ENCODE measurements around the gene MYMK.

Gene MYMK

GRCh38 chr9:133495327-133496293, 29.1 kb downstream of the MYMK start:
- ATAC-seq (replicated peaks; ENCODE audit: extremely low read depth, poor library complexity, severe bottlenecking) (no peak), DNase-seq (ENCODE audit: low spot score in 2 of 2) (no peak)
- Mint-ChIP-seq H3K27me3 (peaks cover 17% of the 10 kb centered on the region), H3K4me3 (no peak overlapping the region), H3K36me3 (ENCODE audit: insufficient read depth) (no peaks in the 10 kb centered on the region), H3K27ac (ENCODE audit: low read depth) (no peak overlapping the region), H3K4me1 (no peaks in the 10 kb centered on the region), H3K9me3 (no peaks in the 10 kb centered on the region)

- H3K36me3 Mint-ChIP-seq (ENCODE audit: insufficient read depth) = no peaks in the 10 kb centered on the region
- peaks cover 19% of the 10 kb centered on the region for H3K27me3 Mint-ChIP-seq
- H3K9me3 Mint-ChIP-seq = no peaks in the 10 kb centered on the region
- DNase-seq (ENCODE audit: low spot score in 2 of 2) = no peak
- H3K4me1 Mint-ChIP-seq = no peaks in the 10 kb centered on the region
- no peak overlapping the region for H3K27ac Mint-ChIP-seq (ENCODE audit: low read depth)
- no peak for ATAC-seq (replicated peaks; ENCODE audit: extremely low read depth, poor library complexity, severe bottlenecking)
- H3K4me3 Mint-ChIP-seq = no peak overlapping the region
Observed at GRCh38 chr9:133494636-133495326, 30.0 kb downstream of the MYMK start.

GRCh38 chr9:133493845-133494540, 30.8 kb downstream of the MYMK start:
- Mint-ChIP-seq H3K36me3 (ENCODE audit: insufficient read depth) (no peaks in the 10 kb centered on the region), H3K27ac (ENCODE audit: low read depth) (no peak overlapping the region), H3K4me3 (no peak overlapping the region), H3K4me1 (no peaks in the 10 kb centered on the region), H3K9me3 (no peaks in the 10 kb centered on the region), H3K27me3 (peaks cover 27% of the 10 kb centered on the region)
- ATAC-seq (replicated peaks; ENCODE audit: extremely low read depth, poor library complexity, severe bottlenecking) (no peak), DNase-seq (ENCODE audit: low spot score in 2 of 2) (no peak)

- Mint-ChIP-seq H3K4me1 (no peaks in the 10 kb centered on the region), H3K27me3 (peaks cover 23% of the 10 kb centered on the region), H3K9me3 (no peaks in the 10 kb centered on the region), H3K27ac (ENCODE audit: low read depth) (no peak overlapping the region), H3K4me3 (no peak overlapping the region), H3K36me3 (ENCODE audit: insufficient read depth) (no peaks in the 10 kb centered on the region)
- no peak for DNase-seq (ENCODE audit: low spot score in 2 of 2)
- no peak for ATAC-seq (replicated peaks; ENCODE audit: extremely low read depth, poor library complexity, severe bottlenecking)
Observed at GRCh38 chr9:133493428-133493827, 31.3 kb downstream of the MYMK start.

DNA sequence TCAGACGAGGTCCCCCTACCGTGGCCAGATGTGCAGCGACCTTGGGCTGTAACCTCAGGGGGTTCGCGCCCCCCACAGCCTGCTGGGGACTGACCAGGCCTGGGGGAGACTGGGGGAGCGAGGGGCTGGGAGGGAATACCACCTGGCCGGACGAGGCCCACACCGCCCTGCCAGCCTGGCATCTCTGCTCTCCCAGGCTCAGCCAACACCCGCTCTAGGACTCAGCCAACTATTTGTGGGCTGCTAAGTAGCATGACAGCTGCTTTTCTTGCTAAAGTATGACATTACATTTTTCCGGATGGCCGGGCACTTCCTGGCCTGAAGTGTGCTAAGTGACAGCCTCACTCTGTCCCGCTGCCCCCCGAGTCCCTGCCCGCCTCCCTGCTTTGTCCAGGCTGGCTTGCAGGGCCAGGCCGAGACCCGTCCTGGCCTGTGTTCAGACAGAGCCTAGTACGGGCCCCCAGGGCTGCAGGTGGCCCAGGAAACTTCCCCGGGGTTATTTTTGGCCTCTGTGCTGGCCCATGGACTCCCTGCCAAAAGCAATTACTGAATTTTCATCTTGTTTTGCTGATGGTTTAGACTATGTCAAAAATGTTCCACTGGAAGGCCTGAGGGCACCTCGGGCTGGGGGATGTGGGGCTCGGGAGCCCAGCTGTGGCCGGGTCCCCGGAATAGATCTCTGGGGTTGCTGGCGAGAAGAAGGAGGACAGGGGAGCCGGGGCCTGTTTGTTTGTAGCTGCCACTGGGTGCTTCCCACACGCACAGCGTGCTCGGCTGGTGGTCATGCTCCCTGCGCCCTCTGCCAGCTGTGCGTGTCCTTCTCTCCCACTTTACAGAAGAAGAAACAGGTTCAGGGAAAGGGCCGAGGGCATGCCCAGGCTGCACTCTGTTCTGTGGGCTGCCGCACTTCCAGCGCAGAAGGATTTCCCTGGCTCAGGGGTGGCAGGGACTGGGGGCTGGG, 32.4 kb downstream of the MYMK start:
- DNase-seq (ENCODE audit: low spot score in 2 of 2) = no peak
- H3K27me3 Mint-ChIP-seq = peaks cover 17% of the 10 kb centered on the region
- no peaks in the 10 kb centered on the region for H3K36me3 Mint-ChIP-seq (ENCODE audit: insufficient read depth)
- ATAC-seq (replicated peaks; ENCODE audit: extremely low read depth, poor library complexity, severe bottlenecking) = no peak
- H3K9me3 Mint-ChIP-seq = no peaks in the 10 kb centered on the region
- H3K27ac Mint-ChIP-seq (ENCODE audit: low read depth) = no peak overlapping the region
- no peaks in the 10 kb centered on the region for H3K4me1 Mint-ChIP-seq
- H3K4me3 Mint-ChIP-seq = no peak overlapping the region

DNA sequence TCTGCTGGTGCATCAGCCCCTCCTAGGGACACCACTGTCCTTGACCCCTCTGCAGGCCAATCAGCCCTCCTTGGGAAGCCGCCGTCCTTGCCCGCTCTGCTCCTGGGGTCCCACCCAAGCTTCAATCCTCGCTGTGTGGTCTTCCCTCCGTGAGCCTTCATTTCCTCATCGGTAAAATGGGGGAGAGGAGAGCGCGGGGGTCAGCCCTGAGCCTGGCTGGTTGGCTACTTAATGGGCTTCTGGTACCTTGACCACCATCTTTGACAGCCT, 33.2 kb downstream of the MYMK start:
- Mint-ChIP-seq H3K27ac (ENCODE audit: low read depth) (no peak overlapping the region), H3K4me3 (no peak overlapping the region), H3K27me3 (peaks cover 17% of the 10 kb centered on the region), H3K4me1 (no peaks in the 10 kb centered on the region), H3K9me3 (no peaks in the 10 kb centered on the region), H3K36me3 (ENCODE audit: insufficient read depth) (no peaks in the 10 kb centered on the region)
- DNase-seq (ENCODE audit: low spot score in 2 of 2) (no peak), ATAC-seq (replicated peaks; ENCODE audit: extremely low read depth, poor library complexity, severe bottlenecking) (no peak)

GRCh38 chr9:133490865-133491655, 33.7 kb downstream of the MYMK start:
- Mint-ChIP-seq H3K36me3 (ENCODE audit: insufficient read depth) (peaks cover 2% of the 10 kb centered on the region), H3K4me1 (no peaks in the 10 kb centered on the region), H3K27me3 (peaks cover 17% of the 10 kb centered on the region), H3K27ac (ENCODE audit: low read depth) (no peak overlapping the region), H3K9me3 (no peaks in the 10 kb centered on the region), H3K4me3 (no peak overlapping the region)
- DNase-seq (ENCODE audit: low spot score in 2 of 2) (no peak), ATAC-seq (replicated peaks; ENCODE audit: extremely low read depth, poor library complexity, severe bottlenecking) (no peak)

DNA sequence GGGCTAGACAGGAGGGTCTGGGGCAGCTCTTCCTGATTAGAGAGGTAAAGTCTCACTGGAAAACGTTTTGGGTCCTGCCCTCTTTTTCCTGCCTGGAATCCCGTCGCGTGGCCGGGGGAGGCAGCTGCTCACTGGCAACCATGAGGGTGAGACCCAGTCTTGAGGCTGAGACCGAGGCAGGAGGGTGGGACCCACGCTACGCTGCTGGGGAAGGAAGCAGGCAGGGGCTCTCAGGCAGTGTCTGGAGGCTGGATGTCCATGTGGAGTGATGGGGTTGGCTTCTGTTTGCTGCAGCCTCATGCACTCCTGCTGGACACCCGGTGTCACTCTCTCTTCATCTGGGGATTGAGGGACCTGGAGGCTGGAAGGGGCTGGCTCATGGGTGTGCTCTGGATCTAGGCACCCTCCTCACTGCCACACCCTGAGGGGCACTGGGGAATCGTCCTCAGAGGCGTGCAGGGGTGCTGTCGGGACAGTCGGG, 34.5 kb downstream of the MYMK start:
- Mint-ChIP-seq H3K36me3 (ENCODE audit: insufficient read depth) (peaks cover 2% of the 10 kb centered on the region), H3K27ac (ENCODE audit: low read depth) (no peak overlapping the region), H3K4me3 (no peak overlapping the region), H3K27me3 (peaks cover 17% of the 10 kb centered on the region), H3K9me3 (no peaks in the 10 kb centered on the region), H3K4me1 (no peaks in the 10 kb centered on the region)
- DNase-seq (ENCODE audit: low spot score in 2 of 2) = no peak
- no peak for ATAC-seq (replicated peaks; ENCODE audit: extremely low read depth, poor library complexity, severe bottlenecking)

DNA sequence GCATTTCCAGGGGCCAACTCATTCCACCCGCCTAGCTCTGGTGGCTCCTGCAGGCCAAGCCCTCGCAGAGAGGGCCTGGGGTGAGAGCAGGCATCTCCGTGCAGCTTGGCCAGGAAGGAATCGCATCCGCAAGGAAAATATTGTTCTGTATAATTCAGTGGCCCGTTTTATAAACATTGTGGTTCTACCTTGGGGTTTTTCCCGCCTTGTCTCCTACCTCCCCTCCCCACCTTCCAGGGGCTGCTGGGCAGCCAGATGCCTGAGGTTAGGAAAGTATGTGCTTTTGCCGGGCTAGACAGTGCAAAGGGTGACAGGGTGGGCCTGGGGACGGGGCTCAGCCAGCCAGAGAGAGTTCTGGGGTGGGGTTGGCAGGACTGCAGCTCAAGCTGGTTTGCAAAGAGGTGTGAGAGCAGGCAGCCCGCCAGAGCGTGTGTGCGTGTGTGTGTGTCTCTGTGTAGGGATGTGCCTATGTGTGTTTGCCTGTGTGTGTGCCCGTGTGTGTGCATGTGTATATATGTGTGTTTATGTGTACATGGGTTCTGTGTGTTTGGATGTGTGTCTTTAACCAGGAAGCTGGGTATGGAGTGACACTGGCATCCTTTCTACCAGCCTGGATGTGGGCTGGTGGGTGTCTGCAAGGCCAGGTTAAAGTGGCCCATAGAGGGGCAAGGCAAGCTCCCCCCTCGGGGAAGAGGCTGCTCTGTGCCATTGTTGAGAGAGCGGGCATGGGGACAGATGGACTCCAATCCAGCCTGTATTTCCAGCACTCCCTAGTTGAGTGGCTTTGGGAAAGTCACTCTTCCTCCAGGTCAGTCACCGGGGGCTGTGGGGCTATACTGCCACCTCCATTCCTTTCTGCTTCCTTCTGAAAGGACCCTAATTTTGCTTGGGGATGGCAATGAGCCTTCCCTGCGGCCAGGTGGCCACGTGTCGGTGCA, 35.2 kb downstream of the MYMK start:
- no peak overlapping the region for H3K27ac Mint-ChIP-seq (ENCODE audit: low read depth)
- H3K4me1 Mint-ChIP-seq = no peaks in the 10 kb centered on the region
- no peaks in the 10 kb centered on the region for H3K9me3 Mint-ChIP-seq
- ATAC-seq (replicated peaks; ENCODE audit: extremely low read depth, poor library complexity, severe bottlenecking) (no peak), DNase-seq (ENCODE audit: low spot score in 2 of 2) (no peak)
- H3K27me3 Mint-ChIP-seq = peaks cover 17% of the 10 kb centered on the region
- peaks cover 2% of the 10 kb centered on the region for H3K36me3 Mint-ChIP-seq (ENCODE audit: insufficient read depth)
- no peak overlapping the region for H3K4me3 Mint-ChIP-seq

DNA sequence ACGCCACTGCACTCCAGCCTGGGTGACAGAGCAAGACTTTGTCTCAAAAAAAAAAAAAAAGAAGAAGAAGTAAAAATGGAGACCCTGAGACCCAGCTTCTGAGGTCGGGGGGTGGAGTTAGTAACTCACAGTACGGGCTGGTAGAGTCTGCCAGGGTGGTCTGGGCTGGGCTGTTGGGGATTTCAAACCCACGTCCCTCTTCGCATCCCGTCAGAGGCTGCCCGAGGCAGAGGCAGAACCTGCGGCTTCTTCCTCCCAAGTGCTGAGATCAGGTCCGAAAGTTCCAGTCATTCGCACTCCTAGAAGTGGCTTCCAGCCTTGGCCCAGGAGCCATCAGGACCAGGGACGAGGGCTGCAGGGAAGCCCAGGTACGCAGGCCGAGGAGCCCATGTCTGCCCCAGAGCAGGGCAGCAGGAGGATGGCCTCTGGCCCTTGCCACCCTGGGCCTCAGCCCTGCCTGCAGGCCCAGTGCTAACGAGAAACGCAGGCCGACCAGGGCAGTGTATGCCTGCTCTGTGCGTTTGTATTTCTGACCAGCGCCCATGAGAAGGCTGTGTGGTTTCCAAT, 36.0 kb downstream of the MYMK start:
- Mint-ChIP-seq H3K4me3 (no peak overlapping the region), H3K27me3 (peaks cover 17% of the 10 kb centered on the region), H3K27ac (ENCODE audit: low read depth) (no peak overlapping the region), H3K4me1 (no peaks in the 10 kb centered on the region), H3K36me3 (ENCODE audit: insufficient read depth) (peaks cover 2% of the 10 kb centered on the region), H3K9me3 (no peaks in the 10 kb centered on the region)
- DNase-seq (ENCODE audit: low spot score in 2 of 2) (no peak), ATAC-seq (replicated peaks; ENCODE audit: extremely low read depth, poor library complexity, severe bottlenecking) (no peak)
